Trophoblast cell (in vitro differentiated cells and primary cell): ENCODE results near the gene RHBG.

ENCODE experiments used
- DNase-seq, 2 donors: peaks; one replicate each; pipeline ENCODE4 v3.0.0-alpha.2; 2016
- H2AFZ ChIP-seq: 2 replicates; pipeline ENCODE4 v1.6.1; 2013; ENCODE audit warnings: low read length, moderate library complexity, mild to moderate bottlenecking; ENCODE audit not compliant: insufficient read depth, poor library complexity
- H2AK5ac ChIP-seq: 2 replicates; pipeline ENCODE4 v1.6.1; 2013; ENCODE audit warnings: mild to moderate bottlenecking, low read length
- H2BK120ac ChIP-seq: 2 replicates; pipeline ENCODE4 v1.6.1; 2013; ENCODE audit warnings: low read length, mild to moderate bottlenecking, moderate library complexity; ENCODE audit not compliant: insufficient read depth, poor library complexity
- H2BK12ac ChIP-seq: 2 replicates; pipeline ENCODE4 v1.6.1; 2013; ENCODE audit warnings: mild to moderate bottlenecking, low read length, moderate library complexity
- H2BK5ac ChIP-seq: 2 replicates; pipeline ENCODE4 v1.6.1; 2013; ENCODE audit warnings: low read length, low read depth, moderate library complexity, mild to moderate bottlenecking; ENCODE audit not compliant: poor library complexity
- H3K14ac ChIP-seq: 2 replicates; pipeline ENCODE4 v1.6.1; 2013; ENCODE audit warnings: mild to moderate bottlenecking, low read length
- H3K18ac ChIP-seq: 2 replicates; pipeline ENCODE4 v1.6.1; 2013; ENCODE audit warnings: mild to moderate bottlenecking, low read length
- H3K23ac ChIP-seq: 2 replicates; pipeline ENCODE4 v1.6.1; 2013; ENCODE audit warnings: low read length
- H3K27ac ChIP-seq: 2 replicates; pipeline ENCODE4 v1.5.1; 2013; ENCODE audit warnings: low read depth, mild to moderate bottlenecking, inconsistent platforms, low read length, moderate library complexity
- H3K27me3 ChIP-seq: 2 replicates; pipeline ENCODE4 v1.6.1; 2013; ENCODE audit warnings: inconsistent platforms, mild to moderate bottlenecking, low read length, moderate library complexity; ENCODE audit not compliant: insufficient read depth
- H3K36me3 ChIP-seq, 2 experiments: 1 replicate in 1 of 2; 2 replicates in 1 of 2; pipeline ENCODE4 v1.6.1; 2013; ENCODE audit warnings: low read length in 2 of 2, mild to moderate bottlenecking in 2 of 2, moderate library complexity in 1 of 2; ENCODE audit not compliant: insufficient read depth in 2 of 2, control insufficient read depth in 1 of 2
- H3K4ac ChIP-seq: 2 replicates; pipeline ENCODE4 v1.6.1; 2013; ENCODE audit warnings: low read depth, mild to moderate bottlenecking, low read length, moderate library complexity
- H3K4me1 ChIP-seq, 2 experiments: 1 replicate in 1 of 2; 2 replicates in 1 of 2; pipeline ENCODE4 v1.6.1; 2013; ENCODE audit warnings: low read length in 2 of 2, mild to moderate bottlenecking in 2 of 2, moderate library complexity in 1 of 2; ENCODE audit not compliant: insufficient read depth in 2 of 2, control insufficient read depth in 1 of 2
- H3K4me2 ChIP-seq: 2 replicates; pipeline ENCODE4 v1.6.1; 2013; ENCODE audit warnings: inconsistent platforms, mild to moderate bottlenecking, low read length, moderate library complexity
- H3K4me3 ChIP-seq: 2 replicates; pipeline ENCODE4 v1.5.1; 2013; ENCODE audit warnings: mild to moderate bottlenecking, low read depth, low read length, inconsistent platforms
- H3K79me1 ChIP-seq: one replicate; pipeline ENCODE4 v1.6.1; 2013; ENCODE audit warnings: low read length
- H3K79me2 ChIP-seq: 2 replicates; pipeline ENCODE4 v1.6.1; 2013; ENCODE audit warnings: low read length, mild to moderate bottlenecking; ENCODE audit not compliant: control insufficient read depth, insufficient read depth, poor library complexity
- H3K9ac ChIP-seq: 2 replicates; pipeline ENCODE4 v1.6.1; 2013; ENCODE audit warnings: mild to moderate bottlenecking, low read length
- H3K9me3 ChIP-seq: 2 replicates; pipeline ENCODE4 v1.6.1; 2013; ENCODE audit warnings: low read depth, mild to moderate bottlenecking, control low read depth, inconsistent platforms, low read length; ENCODE audit not compliant: insufficient read depth
- H4K12ac ChIP-seq: 2 replicates; pipeline ENCODE4 v1.6.1; 2013; ENCODE audit warnings: low read depth, mild to moderate bottlenecking, low read length, moderate library complexity
- H4K8ac ChIP-seq: 2 replicates; pipeline ENCODE4 v1.6.1; 2013; ENCODE audit warnings: low read depth, mild to moderate bottlenecking, low read length, moderate library complexity
- H4K91ac ChIP-seq: one replicate; pipeline ENCODE4 v1.6.1; 2013; ENCODE audit warnings: low read depth, mild to moderate bottlenecking, low read length, moderate library complexity
- WGBS: extraction: QIAGEN DNeasy Blood & Tissue Kit; methylation state at CpG from one replicate; pipeline ENCODE4 v1.1.7; 2013; ENCODE audit warnings: missing lambda C conversion rate; ENCODE audit not compliant: insufficient read length, insufficient coverage; ENCODE audit errors: extremely low coverage; 5-methylcytosine and 5-hydroxymethylcytosine counted together

Gene RHBG

DNA sequence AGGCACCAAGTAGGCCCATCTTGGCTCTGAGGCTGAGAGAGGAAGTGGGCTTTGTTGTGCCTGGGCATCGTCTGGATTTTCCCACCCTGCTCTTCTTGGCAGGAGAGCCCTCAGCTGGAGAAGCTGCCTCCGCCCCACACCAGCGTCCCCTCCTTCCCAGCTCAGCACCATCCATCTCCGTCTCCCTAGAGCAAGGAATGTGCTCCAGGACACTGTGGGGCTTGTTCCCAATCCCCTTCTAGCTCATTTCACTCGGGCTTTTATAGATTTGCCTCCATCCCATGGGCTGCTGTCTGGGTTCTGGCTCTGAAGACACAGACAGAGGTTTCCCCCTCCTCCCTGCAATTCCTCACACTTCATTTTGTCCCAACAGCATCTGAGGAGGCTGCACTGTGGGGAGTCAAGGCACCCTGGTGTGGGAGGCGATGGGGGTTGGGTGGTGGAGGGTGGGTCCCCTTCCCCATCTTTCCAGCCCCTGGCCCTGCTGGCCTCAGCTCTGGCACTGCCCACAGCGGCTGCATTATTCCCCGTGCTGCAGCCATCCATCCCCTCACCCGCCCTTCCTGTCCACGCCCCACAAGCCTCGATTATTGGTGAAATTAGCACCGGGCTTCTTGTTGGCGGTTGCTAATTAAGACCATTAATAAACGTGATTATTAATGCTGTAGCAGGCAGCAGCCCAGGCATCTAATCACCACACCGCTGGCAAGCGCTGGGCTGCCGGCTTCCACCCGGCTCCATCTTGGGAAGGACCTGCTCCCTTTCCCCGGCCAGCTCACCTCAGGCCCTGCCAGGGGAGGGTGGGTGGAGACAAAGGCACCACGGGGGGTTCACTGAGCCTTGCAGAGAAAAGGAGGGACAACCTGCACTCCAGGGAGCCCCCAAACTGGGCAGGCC, 21.7 kb downstream of the RHBG start:
- Histone ChIP-seq H2BK12ac (no peak overlapping the region), H3K4me2 (no peak overlapping the region), H3K79me2 (peaks cover 4% of the 10 kb centered on the region), H3K4me3 (no peak overlapping the region), H3K27me3 (peaks cover 2% of the 10 kb centered on the region), H4K91ac (no peak overlapping the region), H3K23ac (no peak overlapping the region), H3K18ac (no peak overlapping the region), H3K9me3 (peaks cover 3% of the 10 kb centered on the region), H4K12ac (no peak overlapping the region), H4K8ac (no peak overlapping the region), H3K36me3 (no peaks in the 10 kb centered on the region), H3K14ac (no peak overlapping the region), H3K27ac (no peak overlapping the region), H3K79me1 (peaks cover 11% of the 10 kb centered on the region), H2BK120ac (no peak overlapping the region), H3K9ac (no peak overlapping the region), H3K4ac (no peak overlapping the region), H2AFZ (no peak overlapping the region), H3K4me1 (peaks cover 19 to 26% of the 10 kb centered on the region in 2 experiments), H2AK5ac (no peak overlapping the region), H2BK5ac (no peak overlapping the region)
- no peak for DNase-seq
- WGBS, result no CpG with 5 or more reads among the region's 20 CpGs

DNA sequence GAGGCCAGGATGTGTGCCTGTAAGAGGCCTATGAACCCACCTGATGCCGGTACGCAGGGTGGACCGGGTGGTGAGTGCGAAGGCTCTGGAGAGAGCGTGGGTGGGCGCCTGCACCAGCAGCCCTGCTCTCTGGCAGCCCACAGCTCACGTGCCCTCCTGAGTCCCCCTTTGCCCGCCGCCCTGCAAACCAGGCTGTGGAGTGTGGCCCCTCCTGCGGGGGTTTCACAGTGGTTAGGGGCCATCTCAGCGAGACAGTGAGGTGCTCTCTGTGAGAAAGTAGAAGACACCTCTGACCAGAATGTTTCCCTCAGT, 22.3 kb downstream of the RHBG start:
- Histone ChIP-seq H3K18ac (no peak overlapping the region), H3K36me3 (no peaks in the 10 kb centered on the region), H3K9me3 (peaks cover 3% of the 10 kb centered on the region), H4K12ac (no peak overlapping the region), H3K79me1 (peaks cover 11% of the 10 kb centered on the region), H3K79me2 (peaks cover 4% of the 10 kb centered on the region), H4K91ac (no peak overlapping the region), H3K4me1 (peaks cover 19 to 21% of the 10 kb centered on the region in 2 experiments), H2AFZ (no peak overlapping the region), H3K9ac (no peak overlapping the region), H3K23ac (no peak overlapping the region), H2BK120ac (no peak overlapping the region), H2AK5ac (no peak overlapping the region), H3K4me2 (no peak overlapping the region), H2BK5ac (no peak overlapping the region), H3K27ac (no peak overlapping the region), H4K8ac (no peak overlapping the region), H3K14ac (no peak overlapping the region), H3K4me3 (no peak overlapping the region), H2BK12ac (no peak overlapping the region), H3K27me3 (peaks cover 2% of the 10 kb centered on the region), H3K4ac (no peak overlapping the region)
- no peak for DNase-seq
- no CpG with 5 or more reads among the region's 11 CpGs for whole genome bisulfite sequencing

DNA sequence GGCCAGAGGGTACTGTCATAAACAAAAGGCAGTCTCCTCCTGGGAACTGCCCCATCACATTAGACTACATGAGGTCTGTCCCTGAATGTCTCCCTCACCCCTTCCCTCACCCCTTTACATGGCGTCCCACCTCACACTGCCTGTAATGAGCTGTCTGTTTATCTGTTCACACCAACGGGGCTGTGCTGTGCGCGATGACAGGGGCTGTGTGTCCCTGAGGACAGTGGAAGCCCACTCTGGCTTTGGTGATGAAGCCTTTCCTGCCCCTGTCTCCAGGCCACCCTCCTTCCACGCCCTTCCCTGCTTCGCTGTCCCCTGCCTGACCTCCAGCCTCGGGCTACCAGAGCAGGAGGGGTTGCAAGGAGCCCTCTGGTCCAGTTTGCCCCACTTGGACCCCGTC, 22.7 kb downstream of the RHBG start:
- Histone ChIP-seq H3K4me2 (no peak overlapping the region), H3K9ac (peak overlapping the region; percentile 44), H2BK5ac (no peak overlapping the region), H4K91ac (no peak overlapping the region), H3K18ac (no peak overlapping the region), H2BK120ac (no peak overlapping the region), H3K4ac (no peak overlapping the region), H2BK12ac (no peak overlapping the region), H2AFZ (no peak overlapping the region), H3K4me3 (no peak overlapping the region), H2AK5ac (no peak overlapping the region), H3K14ac (no peak overlapping the region), H3K23ac (no peak overlapping the region), H3K9me3 (peaks cover 3% of the 10 kb centered on the region), H3K36me3 (no peaks in the 10 kb centered on the region), H4K12ac (no peak overlapping the region), H3K4me1 (peaks cover 19 to 21% of the 10 kb centered on the region in 2 experiments), H3K27ac (no peak overlapping the region), H4K8ac (no peak overlapping the region), H3K79me1 (peaks cover 11% of the 10 kb centered on the region), H3K27me3 (peaks cover 2% of the 10 kb centered on the region), H3K79me2 (peaks cover 4% of the 10 kb centered on the region)
- no peak for DNase-seq
- WGBS, result no CpG with 5 or more reads among the region's 8 CpGs

DNA sequence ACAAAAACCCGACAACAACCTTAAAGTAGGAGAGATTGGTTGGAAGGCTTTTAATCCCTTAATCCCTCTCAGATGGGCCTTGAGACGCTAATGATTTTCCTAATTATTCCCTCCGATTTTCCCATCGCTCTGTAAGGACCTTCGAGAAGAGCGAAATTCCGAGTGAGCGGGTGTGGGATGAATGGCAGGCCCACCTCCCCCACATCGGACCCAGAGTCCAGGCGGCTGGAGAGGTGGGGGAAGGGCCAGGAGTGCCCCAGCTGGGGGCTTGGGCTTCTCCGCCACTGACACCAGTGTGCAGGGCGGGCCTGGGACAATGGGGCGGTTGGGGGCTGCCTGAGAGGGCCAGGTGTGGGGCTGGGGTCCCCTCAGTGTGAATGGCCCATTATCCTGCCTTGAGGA, 23.4 kb downstream of the RHBG start:
- peaks cover 19 to 21% of the 10 kb centered on the region in 2 experiments for H3K4me1 ChIP-seq
- no peak overlapping the region for H3K4me3 ChIP-seq
- H3K36me3 ChIP-seq, result no peaks in the 10 kb centered on the region
- peaks cover 2% of the 10 kb centered on the region for H3K27me3 ChIP-seq
- no peak overlapping the region for H3K9ac ChIP-seq
- no peak overlapping the region for H3K27ac ChIP-seq
- H3K18ac ChIP-seq, result no peak overlapping the region
- H3K79me2 ChIP-seq, result peaks cover 4% of the 10 kb centered on the region
- WGBS, result no CpG with 5 or more reads among the region's 13 CpGs
- H4K91ac ChIP-seq, result peak overlapping the region; percentile 13
- peaks cover 3% of the 10 kb centered on the region for H3K9me3 ChIP-seq
- H2BK120ac ChIP-seq, result no peak overlapping the region
- H3K79me1 ChIP-seq, result peaks cover 11% of the 10 kb centered on the region
- no peak overlapping the region for H4K12ac ChIP-seq
- H4K8ac ChIP-seq, result peak overlapping the region; percentile 32
- no peak overlapping the region for H2BK12ac ChIP-seq
- DNase-seq, result no peak
- no peak overlapping the region for H3K14ac ChIP-seq
- no peak overlapping the region for H3K4ac ChIP-seq
- H2AFZ ChIP-seq, result no peak overlapping the region
- no peak overlapping the region for H3K23ac ChIP-seq
- H3K4me2 ChIP-seq, result no peak overlapping the region
- H2BK5ac ChIP-seq, result no peak overlapping the region
- peak overlapping the region; percentile 21 for H2AK5ac ChIP-seq
